Neutrophil (primary cell): ENCODE results near the gene SNX11.

ENCODE experiments used
- H3K27ac ChIP-seq: fragments of 200-600 bp; sonication (generic); 2 replicates; pipeline ENCODE4 v1.5.1; 2016; ENCODE audit warnings: mild to moderate bottlenecking, moderate library complexity
- H3K27me3 ChIP-seq: fragments of 200-600 bp; sonication (generic); 2 replicates; pipeline ENCODE4 v1.6.0; 2016; ENCODE audit warnings: mild to moderate bottlenecking
- H3K36me3 ChIP-seq: fragments of 200-600 bp; sonication (generic); 2 replicates; pipeline ENCODE4 v1.5.1; 2017
- H3K4me1 ChIP-seq, 2 experiments: fragments of 200-600 bp in 1 of 2; sonication (generic) in 1 of 2; 1 replicate in 1 of 2; 2 replicates in 1 of 2; pipeline versions ENCODE4 v1.5.1 to v1.6.1; 2013 to 2016; ENCODE audit warnings: low read depth in 1 of 2, low read length in 1 of 2, mild to moderate bottlenecking in 1 of 2, moderate library complexity in 1 of 2; ENCODE audit not compliant: control insufficient read depth in 1 of 2, insufficient read depth in 1 of 2
- H3K4me3 ChIP-seq, 2 experiments: fragments of 200-600 bp in 1 of 2; sonication (generic) in 1 of 2; 1 replicate in 1 of 2; 2 replicates in 1 of 2; pipeline ENCODE4 v1.5.1; 2013 to 2016; ENCODE audit warnings: low read depth in 1 of 2, low read length in 1 of 2, mild to moderate bottlenecking in 1 of 2, moderate library complexity in 1 of 2
- H3K9me3 ChIP-seq: fragments of 200-600 bp; sonication (generic); 2 replicates; pipeline ENCODE4 v1.5.1; 2016
- TF ChIP-seq, protein P1 (sequence below): fragments of 200-600 bp; sonication (generic); IDR thresholded peaks from 2 replicates; pipeline ENCODE4 v1.5.1; 2016; ENCODE audit warnings: antibody characterized with exemption

Gene SNX11

DNA sequence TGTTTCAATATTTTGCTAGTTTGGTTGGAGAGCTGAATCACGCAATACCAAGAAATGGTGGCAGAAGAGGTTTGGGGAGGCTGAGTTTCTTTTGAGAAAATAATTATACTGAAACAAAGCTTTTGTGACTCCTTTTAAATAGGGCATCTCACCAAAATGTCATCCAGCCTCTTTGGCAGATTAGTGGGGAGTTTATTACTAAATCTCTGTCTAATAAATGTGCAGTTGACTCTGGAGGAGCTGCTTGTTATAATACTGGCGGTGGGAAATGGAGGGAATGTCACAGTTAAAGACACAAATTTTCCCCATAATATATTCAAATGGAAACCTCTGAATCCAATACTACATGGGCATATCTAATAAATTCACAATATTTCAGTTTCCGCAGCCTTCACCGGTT lies 44.7 kb downstream of the SNX11 start:
- no peak overlapping the region for H3K27ac ChIP-seq
- no peaks in the 10 kb centered on the region for H3K36me3 ChIP-seq
- H3K4me1 ChIP-seq: no peaks in the 10 kb centered on the region
- H3K27me3 ChIP-seq: peaks cover 99% of the 10 kb centered on the region
- H3K9me3 ChIP-seq: no peaks in the 10 kb centered on the region
- TF ChIP-seq, protein P1, sequence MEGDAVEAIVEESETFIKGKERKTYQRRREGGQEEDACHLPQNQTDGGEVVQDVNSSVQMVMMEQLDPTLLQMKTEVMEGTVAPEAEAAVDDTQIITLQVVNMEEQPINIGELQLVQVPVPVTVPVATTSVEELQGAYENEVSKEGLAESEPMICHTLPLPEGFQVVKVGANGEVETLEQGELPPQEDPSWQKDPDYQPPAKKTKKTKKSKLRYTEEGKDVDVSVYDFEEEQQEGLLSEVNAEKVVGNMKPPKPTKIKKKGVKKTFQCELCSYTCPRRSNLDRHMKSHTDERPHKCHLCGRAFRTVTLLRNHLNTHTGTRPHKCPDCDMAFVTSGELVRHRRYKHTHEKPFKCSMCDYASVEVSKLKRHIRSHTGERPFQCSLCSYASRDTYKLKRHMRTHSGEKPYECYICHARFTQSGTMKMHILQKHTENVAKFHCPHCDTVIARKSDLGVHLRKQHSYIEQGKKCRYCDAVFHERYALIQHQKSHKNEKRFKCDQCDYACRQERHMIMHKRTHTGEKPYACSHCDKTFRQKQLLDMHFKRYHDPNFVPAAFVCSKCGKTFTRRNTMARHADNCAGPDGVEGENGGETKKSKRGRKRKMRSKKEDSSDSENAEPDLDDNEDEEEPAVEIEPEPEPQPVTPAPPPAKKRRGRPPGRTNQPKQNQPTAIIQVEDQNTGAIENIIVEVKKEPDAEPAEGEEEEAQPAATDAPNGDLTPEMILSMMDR: no peak
- H3K4me3 ChIP-seq: no peak overlapping the region

DNA sequence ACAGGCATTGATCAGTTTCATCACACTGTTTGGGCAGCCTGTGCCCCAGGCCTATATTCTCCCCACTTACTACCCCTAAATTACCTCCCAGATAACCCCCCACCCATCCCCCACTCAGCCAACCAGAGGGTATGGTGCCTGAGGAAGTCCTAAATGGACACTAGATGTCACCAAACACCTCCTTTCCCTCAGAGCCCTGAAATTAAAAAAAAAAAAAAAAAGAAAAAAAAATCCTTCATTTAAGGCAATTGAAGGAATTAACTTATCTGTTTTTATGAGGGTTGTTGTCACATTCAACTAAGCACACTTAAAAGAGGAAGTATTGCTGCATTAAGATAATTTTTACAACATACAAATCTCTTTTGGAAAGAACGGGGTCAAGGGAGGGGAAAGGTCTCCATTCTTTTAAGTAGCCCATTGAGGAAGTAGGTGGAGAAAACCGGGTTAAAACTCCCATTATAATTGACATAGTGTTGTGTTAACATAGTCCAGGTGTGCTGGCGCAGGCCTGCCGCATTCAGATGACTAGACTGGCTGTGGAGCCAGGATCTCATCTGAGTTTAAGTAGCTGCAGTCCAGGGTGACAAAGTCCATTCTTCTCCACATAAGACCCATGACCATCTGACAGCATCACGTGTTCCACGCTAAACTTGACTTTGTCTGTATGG lies 46.3 kb downstream of the SNX11 start:
- Histone ChIP-seq H3K4me1 (no peaks in the 10 kb centered on the region), H3K4me3 (no peak overlapping the region), H3K27me3 (peaks cover 84% of the 10 kb centered on the region), H3K9me3 (no peaks in the 10 kb centered on the region), H3K36me3 (no peaks in the 10 kb centered on the region), H3K27ac (no peak overlapping the region)
- TF ChIP-seq, protein P1: no peak

DNA sequence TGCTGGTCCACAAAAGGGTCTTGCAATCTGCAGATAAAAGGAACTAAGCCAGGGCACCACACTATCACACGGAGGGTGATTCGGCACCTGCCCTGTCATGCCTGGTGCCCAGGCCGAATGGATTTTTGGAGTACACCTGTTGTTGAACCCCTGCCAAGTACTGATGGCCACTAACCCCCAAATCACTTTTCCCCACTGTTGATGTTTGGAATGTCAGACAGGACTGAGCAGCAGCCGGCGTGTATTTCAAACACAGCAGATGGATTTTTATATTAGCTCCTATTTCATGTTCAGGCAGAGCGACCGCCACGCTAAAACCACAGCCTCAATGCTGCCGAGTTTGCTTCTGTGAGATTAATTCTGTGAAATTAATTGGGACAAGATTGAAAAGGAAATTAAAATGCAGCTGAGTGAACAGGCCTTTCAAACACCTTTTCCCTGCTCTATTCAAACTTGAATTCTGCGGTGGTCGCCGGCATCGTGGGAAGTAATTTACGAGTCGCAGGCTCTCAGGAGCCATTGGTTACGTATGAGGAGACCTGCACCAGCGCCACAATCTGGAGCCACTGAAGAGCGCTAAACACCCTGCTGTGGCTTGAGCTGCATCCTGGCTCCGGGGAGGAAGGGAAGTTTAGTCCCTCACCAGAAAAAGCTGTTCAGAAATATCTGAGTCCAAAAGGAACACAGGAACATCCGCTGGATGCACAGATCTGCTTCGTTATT lies 48.5 kb downstream of the SNX11 start:
- no peak overlapping the region for H3K27ac ChIP-seq
- H3K4me1 ChIP-seq: no peaks in the 10 kb centered on the region
- no peak overlapping the region for H3K4me3 ChIP-seq
- H3K36me3 ChIP-seq: no peaks in the 10 kb centered on the region
- H3K27me3 ChIP-seq: peaks cover 61% of the 10 kb centered on the region
- TF ChIP-seq, protein P1: no peak
- H3K9me3 ChIP-seq: no peaks in the 10 kb centered on the region

DNA sequence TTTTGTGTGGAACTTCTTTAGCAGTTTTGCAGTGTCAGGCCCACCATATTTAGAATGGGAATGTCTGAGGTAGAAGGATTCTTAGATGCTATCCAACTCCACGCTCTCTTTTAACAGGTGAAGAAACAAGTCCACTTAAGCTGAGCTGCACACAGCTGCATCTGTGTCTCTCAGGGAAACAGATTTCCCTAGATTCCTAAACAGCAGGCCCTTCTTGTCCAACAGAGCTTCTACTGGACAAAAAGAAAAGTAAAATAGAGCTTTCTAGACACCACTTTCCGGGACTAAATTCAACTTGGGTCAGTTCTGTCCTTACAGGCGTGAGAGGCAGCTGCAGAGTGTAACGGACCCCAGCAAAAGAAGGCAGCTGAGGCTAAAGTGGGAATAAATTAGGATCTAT lies 51.7 kb downstream of the SNX11 start:
- Histone ChIP-seq H3K4me1 (no peaks in the 10 kb centered on the region), H3K36me3 (no peaks in the 10 kb centered on the region)

DNA sequence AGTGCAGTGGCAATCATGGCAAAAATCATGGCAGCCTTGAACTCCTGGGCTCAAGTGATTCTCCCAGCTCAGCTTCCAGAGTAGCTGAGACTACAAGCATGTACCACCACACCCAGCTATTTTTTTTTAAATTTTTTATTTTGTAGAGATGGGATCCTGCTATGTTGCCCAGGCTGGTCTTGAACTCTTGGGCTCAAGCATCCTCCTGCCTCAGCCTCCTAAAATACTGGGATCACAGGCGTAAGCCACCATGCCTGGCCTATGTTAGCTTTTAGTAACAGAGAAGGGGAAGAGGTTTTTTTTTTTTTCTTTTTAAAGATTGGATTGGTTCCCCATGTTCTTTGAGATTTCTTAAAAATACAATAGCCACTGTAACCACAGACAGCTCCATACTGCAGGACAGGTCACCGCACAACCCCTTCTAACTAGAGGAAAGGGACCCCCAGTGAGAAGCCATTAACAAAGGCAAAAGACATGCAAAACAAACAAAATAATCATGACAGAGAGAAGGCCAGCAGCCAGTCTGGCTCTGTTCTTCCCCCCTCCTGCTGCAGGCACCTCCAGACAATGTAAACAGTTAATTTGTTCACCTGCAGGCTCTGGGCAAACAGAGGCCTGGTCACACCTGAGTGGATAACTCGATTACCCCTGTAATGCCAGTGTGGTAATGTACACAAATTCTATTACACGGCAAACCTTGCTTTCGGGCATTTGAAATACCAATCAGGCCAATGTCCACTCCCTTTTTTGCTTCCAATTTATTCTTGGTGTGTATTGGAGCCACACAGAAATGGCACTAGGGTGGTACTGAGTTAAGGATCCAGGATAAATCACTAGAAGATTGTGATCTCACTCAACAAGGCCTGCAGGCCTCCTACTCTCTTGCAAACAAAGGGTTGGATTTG lies 52.9 kb downstream of the SNX11 start:
- TF ChIP-seq, protein P1: no peak
- no peak overlapping the region for H3K4me3 ChIP-seq
- H3K9me3 ChIP-seq: no peaks in the 10 kb centered on the region
- no peak overlapping the region for H3K27ac ChIP-seq
- H3K36me3 ChIP-seq: no peaks in the 10 kb centered on the region
- no peaks in the 10 kb centered on the region for H3K4me1 ChIP-seq
- peaks cover 40% of the 10 kb centered on the region for H3K27me3 ChIP-seq

More for the DNA sequence above, 51.7 kb downstream of the SNX11 start:
- Histone ChIP-seq H3K9me3 (no peaks in the 10 kb centered on the region), H3K27ac (no peak overlapping the region), H3K4me3 (no peak overlapping the region), H3K27me3 (peaks cover 44% of the 10 kb centered on the region)
- TF ChIP-seq, protein P1: no peak
